Measurements from ENCODE around the gene CYP26B1.
A peak's percentile ranks its signal among the peaks of the same experiment; 100 is the strongest.
"Not testable (repeated sequence)": the region's sequence is repeated elsewhere in the genome, so short reads cannot be mapped to it uniquely, and the experiment has no call there.

Gene CYP26B1

DNA sequence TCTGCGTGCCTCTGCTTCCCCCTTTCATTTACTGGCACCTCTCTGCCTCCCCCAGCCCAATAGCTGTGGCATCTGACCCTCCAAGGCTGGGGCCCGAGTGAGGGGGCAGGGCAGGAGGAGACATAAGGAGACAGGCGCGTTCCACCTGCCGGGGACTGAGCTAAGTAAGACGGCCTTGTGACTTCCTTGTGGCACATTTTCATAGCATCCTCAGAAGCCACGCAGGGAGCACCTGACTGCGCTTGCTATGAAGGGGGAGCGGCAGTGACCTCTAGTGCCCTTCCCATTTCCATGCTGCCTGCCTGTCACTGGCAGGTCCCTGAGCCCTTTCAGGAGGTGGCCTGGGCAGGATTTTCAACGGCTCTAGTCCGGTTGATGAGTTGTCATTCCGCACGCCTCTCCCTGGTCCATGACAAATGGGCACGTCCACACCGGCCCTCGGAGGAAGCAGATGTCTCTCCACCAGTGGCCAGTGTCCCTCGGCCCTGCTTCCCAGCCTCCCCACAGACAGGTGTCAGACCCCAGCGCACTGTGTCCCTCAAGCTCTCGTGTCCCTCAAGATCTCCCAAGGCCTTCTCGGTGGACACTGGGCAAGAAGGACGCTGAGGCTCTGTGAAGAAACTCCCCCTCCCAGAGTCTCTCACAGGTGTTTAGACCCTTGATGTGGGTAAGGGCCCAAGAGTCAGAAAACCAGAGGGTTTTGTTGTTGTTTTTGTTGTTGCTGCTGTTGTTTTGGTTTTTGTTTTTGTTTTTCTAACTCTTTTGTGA lies 42.7 kb downstream of the CYP26B1 start:
- DNase-seq: no peak

DNA sequence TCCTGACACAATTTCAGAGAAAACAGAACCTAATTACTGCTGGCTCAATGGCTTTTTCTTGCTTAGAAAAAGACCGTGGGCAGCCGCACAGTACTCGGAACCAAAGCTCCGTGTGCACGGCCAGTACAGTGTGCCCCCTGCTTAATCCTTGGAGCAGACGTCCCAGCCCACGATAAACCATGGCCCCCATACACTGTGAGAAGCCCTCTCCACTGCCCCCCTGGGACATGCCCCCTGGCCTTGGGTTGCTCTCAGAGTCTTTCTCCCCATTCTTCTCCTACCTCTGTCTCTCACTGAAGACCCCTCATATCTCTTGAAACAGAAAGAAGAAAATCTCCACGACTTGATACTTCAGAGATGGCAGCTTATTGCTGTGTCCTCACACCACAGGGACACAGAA lies 44.0 kb downstream of the CYP26B1 start:
- DNase-seq: no peak

DNA sequence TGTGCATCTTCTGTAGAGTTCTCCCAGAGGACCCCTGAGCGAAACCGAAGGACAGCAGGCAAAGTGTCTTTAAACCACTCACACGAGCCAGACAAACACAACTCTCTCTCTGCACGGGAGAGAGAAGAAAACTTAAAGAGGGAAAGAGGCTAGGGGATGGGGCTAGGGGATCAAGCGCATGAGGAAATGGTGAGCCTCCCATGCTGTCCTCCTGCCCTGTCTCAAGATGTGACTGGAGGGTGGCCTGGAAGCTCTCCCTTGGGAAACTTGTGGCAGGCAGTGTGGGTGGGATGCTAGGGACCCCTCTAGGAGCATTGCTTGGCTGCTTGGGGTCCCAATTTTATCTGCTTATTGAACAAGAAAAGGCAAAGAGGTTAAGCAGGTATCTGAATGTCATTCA lies 44.5 kb downstream of the CYP26B1 start:
- DNase-seq: no peak

DNA sequence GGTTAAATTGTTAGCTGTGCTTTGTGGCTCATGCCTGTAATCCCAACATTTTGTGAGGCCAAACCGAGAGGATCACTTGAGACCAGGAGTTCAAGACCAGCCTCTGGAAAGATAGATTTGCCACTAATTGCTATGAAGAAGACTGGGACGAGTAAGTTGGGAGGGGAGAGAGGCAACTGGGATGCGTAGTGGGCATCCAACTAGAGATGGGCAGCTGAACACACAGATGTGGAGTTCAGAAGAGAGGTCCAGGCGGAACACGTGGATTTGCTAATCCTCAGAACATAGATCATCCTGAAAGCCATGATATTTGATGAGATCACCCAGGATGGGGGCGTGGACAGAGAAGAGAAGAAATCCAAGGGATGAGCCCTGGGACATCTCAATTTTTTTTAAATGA lies 48.7 kb downstream of the CYP26B1 start:
- no peak for DNase-seq

DNA sequence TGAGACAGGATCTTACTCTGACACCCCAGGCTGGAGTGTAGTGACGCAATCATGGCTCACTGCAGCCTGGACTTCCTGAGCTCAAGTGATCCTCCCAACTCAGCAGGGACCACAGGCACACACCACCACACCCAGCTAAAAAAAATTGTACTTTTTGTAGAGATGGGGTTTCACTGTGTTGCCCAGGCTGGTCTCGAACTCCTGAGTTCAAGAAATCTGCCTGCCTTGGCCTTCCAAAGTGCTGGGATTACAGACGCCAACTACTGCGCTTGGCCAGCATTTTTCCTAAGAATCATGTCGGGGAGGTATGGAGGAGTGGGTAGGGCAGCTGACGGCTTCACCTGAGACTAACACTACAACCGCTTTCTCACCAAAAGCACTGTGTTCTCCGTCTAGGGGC lies 50.4 kb downstream of the CYP26B1 start:
- DNase-seq: no peak

DNA sequence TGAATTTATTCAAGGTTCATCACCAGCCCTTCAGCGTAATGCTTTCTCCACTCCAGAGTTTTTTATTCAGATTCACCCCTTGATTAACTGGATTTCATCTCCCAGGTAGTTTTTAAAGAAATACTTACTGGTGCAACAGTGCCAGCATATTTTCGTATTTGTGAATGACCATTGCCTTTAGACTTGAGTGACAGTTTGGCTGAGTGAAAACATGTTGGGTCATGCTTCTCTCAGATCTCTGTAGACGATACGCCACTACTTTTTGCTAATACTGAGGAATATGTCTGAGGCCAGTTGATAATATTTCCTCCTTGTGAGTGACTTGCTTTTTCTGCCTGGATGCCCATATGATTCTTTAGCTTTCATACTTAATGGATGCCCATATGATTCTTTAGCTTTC lies 51.5 kb downstream of the CYP26B1 start:
- DNase-seq: no peak

DNA sequence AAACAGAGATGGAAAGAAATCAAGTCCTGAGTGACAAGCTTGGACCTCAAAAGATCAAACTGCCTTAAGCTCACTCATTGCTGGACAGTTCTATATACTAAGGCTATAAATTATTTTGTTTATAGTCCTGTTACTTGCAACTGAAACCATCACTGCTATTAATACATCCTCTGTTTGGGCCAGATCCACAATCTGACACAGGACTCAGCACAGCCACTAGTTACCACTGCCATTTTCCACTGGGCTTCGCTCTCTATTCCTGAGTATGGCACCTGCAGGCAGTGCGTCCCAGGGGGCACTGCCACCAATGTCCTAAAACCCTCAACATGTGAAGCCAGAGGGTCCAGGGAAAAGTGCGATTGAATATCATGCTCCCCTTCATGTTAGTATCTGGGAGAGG lies 52.3 kb downstream of the CYP26B1 start:
- DNase-seq: no peak

DNA sequence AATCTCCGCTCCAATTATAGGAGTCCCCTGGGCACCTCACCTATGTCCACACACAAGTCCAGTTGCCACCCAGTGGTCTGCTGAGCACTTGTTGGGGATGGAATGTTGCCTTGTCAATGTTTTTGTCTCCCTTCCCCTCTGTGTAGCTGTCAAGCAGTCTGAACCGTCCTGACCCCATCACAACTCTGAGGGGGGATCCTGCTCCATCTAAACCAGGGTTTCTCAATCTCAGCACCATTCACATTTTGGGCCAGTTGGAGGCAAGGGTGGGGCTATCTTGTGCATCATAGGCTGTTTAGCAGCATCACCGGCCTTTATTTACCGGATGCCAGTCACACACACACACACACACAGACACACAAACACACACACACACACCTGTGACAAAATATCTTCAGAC lies 53.0 kb downstream of the CYP26B1 start:
- DNase-seq: no peak

DNA sequence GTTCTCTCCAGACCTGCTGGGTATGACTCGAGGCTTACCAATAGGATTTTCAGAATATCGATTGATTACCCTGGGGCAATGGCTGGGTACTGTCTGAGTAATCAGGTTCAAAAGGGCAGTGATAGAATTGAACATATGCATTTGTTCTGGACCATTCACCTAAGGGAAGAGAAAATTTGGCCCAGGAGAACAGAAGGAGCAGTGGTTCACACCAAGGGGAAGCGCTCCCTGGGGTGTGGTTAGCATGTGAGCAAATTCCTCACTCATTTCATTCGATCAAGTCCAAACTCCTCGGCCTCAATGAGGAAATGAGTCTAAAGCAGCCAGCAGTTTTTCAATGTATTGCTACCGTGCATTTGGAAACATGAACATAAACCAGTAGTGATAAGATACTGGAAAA lies 55.6 kb downstream of the CYP26B1 start:
- peak; percentile 70 for DNase-seq

DNA sequence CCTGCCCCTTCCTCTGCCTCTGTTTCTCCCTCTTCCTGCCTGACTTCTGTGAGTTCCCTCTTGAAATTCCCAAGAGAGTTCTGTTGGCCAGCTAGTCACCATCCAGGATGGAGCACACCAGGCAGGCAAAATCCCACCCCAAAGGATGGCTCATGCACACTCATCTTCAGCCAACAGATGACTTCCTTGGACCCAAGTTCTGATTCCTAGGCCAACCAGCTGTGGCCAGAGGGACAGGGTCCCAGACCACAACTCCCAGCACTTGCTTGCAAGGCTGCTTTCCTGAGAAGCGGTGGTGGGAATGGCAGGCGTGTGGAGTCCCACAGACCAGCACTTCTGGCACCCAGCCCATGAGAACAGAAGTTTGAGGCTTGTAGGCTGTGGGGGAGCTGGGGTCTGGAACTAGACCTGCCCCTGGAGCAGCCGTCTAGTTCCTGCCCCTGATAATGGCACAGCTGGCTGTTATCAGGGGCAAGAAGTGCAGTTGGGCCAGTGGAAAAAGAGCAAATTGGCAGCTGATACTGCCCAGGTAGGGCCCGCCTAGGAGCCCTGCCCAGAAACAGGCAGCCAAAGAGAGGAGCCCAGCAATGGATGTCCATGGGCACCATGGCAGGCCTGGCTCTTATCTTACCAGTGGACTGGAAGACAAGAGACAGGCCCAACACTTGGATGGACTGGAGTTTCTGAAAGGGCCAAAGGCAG lies 56.7 kb downstream of the CYP26B1 start:
- no peak for DNase-seq

DNA sequence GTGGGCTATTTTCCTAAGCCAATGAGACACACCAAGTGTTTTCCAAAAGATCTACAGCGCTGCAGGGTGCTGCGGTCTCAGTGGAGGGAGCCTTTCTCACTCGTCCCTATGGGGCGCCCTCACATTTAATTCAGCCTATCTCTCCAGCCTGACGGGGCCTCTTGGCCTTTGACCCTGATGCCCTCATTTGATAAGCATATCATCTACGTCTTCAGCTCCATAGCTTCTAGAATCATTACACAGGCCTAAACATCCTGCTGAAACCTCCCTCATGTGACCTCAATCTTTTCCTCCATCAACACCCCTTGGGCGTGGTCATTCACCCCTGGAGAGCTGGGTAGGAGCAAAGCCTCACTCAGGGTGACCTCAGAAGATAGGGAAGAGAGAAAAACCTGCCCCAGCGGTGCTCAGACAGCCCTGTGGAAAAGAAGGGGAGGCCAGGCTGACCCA lies 57.4 kb downstream of the CYP26B1 start:
- DNase-seq: no peak

DNA sequence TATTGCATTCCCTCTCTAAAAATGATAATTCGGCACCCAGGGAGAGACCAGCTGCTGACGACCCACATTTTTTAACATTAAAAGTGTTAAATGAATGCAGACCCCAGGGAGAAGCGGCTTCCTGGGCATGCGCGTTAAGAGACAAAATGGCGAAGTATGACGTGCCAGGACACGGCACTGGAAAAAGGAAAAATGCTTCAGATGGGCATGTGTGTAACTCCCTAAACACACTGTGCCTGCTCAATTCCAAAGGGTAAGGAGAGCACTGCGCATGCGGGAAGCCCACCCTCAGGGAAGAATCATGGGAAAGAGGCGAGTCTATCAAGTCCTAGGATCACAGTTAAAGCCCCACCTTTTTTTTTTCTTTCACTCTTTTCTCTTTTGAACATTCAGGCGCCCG lies 58.1 kb downstream of the CYP26B1 start:
- no peak for DNase-seq

DNA sequence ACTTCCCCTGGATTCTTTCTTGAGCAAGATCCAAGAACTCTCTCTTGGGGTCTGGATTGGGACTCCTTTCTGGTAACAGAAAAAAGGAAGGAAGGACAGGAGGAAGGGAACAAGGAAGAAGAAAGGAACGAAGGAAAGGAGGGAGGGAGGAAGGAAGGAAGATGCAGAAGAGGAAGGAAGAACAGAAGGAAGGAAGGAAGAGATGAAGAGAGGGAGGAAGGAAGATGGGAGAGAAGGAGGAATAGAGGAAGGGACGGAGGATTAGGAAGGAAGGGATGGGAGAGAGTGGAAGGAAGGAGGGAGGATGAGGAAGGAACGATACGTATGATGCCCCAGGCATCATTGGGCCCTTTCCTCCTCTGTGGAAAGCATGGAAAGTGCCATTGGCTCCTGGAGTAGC lies 58.6 kb downstream of the CYP26B1 start:
- no peak for DNase-seq

DNA sequence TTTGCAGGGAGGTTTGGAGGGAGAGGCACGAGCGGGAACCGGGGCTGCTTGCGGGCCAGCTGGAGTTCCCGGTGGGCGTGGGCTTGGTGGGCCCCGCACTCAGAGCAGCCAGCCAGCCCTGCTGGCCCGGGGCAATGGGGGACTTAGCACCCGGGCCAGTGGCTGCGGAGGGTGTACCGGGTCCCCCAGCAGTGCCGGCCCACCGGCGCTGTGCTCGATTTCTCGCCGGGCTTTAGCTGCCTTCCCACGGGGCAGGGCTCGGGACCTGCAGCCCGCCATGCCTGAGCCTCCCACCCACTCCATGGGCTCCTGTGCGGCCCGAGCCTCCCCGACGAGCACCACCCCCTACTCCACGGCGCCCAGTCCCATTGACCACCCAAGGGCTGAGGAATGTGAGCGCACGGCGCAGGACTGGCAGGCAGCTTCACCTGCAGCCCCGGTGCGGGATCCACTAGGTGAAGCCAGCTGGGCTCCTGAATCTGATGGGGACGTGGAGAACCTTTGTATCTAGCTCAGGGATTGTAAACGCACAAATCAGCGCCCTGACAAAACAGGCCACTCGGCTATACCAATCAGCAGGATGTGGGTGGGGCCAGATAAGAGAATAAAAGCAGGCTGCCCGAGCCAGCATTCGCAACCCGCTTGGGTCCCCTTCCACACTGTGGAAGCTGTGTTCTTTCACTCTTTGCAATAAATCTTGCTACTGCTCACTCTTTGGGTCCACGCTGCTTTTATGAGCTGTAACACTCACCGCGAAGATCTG lies 60.6 kb downstream of the CYP26B1 start:
- DNase-seq: not testable (repeated sequence)

DNA sequence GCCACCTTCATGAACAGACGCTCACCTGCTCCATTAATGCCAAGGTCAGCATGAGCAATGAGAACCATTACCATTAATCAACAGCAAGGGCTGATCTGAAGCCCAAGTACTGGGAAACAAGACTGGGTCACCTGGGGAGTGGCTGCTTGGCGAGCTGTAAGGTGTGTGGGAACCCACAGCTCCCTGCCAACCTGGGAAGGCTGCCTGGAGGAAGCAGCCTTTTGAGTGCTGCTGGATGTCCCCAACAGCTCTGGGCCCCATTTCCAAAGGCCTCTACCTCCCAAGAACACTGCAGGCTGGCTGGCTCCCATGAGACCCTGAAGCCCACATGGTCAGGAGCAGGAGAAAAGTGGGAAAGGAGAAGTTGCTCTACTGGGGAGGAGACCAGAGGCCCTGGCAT lies 62.1 kb downstream of the CYP26B1 start:
- DNase-seq: no peak

DNA sequence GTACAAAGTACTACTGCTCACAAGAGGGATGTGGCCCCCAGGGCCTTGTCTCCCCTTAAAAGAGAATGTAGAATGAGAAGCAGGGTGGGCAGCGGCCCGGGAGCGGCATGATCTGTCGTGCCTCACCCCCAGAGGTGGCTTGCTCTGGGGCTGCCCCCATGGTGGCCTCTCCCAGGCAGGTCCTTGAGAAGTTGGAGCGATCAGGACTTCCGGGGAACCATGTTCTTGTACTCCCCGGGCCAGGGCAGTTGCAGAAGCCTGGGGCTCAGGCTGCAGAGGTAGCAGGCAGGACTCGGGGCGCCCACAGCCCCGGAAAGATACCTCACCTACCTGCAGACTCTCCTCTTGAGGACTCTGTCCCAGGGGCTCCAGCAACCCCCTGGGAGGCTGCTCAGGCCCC lies 62.6 kb downstream of the CYP26B1 start:
- DNase-seq: no peak

DNA sequence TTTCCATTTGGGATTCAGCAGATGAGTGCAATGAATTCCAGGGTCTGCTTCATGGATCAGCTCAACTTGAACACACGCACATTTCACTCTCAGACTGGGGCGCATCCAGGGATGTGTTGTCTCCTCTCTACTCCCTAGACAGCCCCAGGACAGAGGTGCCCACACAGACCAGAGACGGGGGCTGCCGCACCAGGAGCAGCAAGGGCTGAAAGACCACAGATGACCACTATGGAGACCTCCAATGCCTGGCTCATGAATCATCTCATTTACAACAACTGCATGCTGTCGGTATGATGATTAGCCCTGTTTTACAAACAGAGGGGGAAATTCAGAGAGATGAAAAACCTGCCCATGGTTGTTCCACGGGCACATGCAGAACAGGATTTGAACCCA lies 63.1 kb downstream of the CYP26B1 start:
- no peak for DNase-seq

DNA sequence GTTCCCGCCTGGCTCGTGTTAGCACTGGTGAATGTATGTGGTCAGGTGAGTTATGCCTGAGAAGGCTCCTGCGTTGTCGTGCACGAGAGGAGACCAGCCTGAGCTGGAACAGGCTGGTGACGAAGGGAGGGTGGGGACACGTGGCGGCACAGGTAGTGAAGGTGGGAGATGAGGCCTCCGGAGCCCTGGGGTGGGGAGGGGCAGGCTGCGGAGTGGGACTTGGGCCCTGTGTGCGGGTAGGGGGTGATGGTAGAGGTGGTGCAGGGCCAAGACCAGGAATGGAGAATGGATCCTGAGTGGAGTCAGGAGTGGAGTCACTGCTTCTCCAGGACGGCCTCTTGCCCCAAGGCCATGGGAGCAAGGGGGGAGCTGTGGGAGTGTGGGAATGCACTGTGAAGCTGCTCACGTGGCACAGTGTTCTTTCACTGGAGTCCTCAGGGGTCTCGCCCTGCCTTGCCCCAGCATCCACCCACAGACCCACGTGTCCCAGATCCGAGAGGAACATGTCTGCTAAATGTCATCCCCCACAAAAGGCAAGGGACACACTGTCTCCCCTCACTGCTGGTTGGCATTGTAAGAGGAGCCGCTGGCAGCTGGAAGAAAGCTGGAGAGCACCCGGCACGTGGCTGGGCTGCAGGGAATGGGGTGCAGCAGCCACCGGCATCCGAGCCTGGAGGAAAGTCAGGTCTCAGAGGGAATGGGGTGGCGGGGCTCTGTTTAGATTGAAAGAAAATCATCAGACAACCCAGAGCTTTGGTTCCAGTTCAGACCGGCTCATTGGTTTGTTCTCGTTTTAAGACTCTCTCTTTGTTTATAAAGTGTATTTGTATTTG lies 63.7 kb downstream of the CYP26B1 start:
- DNase-seq: no peak

DNA sequence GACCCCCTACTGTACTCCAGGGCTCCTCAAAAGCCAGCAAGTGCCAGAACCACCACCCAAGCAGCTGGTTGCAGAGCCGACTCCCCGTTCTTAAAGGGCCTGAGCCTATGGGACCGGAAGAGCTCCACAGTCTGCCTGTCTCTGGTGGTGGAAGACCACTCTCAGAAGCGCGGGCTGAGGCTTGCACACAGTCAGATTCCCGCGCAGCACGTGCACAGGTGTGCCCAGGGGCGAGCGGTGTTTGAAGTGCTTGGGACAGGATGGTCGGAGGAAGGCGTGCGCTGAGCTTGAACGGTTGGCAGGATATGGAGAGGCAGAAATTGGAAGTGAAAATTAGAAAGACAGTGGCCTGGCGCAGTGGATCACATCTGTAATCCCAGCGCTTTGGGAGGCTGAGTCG lies 64.8 kb downstream of the CYP26B1 start:
- no peak for DNase-seq

DNA sequence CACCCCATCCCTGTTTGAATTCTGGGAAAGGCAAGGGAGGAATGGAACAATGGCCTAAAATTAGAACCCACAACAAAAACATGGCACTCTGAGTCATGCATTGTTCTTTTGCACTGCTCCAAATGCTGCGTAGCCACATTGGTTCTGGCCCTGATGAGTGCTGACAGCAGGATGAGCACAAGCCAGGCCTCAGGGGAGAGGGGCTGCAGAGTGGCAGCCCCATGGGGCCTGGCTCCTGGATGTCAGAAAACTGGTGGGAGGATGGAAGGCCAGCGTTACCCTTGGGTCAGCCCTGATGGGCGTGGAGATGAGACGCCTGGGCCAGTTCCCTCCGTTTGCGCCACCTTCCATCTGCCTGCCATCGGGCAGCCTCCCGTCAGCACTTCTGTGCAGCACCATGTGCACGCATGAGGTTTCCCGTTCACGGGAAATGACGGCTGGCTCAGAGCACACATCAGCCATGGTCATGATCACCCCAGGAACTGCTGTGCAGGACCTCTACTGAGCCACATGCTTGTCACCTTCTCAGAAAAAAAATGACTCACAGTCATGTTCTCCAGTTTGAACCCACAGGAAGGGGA lies 65.6 kb downstream of the CYP26B1 start:
- DNase-seq: no peak

DNA sequence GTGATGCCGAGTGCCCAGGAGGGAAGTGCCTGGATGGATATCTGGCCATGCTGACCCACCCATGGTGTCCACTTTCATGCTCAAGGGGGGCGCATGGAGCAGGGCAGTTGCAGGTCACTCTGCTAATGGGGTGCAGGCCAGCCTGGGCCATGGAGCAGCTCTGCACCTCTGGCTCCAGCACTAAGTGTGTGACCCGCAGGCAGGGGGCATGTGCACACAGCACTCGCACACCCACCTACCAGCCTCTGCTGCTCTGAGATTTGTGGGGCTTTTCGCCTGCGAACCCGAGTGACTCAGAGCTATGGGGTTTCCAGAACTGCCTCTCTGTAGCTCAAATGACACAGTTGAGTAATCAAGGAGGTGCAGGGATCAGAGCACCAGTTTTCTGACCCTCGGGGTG lies 66.2 kb downstream of the CYP26B1 start:
- DNase-seq: no peak

DNA sequence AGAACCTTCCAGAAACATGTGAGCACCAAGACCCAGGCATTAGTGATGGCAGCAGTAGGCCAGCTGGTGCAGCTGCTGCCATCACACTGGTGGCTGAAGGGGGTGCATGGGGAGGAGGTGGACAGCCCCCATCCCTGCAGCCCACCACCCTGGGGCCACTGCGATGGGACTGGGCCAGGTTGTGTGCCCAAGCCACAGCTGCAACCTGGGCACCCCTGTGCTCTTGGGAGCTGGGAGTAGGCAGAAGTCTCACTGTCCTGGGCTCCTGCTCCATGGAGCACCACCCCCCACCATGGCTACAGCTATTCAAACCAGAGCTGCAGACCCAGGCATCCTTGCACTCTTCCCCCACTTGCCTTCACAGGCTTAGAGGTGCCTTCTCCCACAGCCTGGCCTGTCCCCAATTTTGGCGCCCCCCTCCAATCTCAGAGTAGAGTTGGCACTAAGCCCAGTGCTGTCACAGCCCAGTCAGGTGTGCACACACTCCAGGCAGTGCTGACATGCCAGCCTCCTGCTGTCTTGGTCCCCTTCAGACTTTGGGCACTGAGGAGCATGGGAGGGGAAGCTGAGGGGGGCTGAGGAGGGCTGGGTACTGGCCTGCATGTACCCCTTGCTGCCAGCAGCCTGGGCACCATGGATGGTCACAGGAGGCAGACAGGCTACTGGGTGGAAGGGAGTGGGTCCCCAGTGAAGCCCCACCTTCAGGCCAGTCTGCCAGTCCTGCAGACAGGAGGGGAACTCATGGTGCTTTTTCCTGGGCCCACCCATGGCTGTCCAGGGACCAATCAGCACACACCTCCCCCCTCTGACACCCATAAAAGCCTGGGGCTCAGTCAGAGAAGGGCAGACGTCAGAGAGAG lies 67.1 kb downstream of the CYP26B1 start:
- no peak for DNase-seq

All from MV-4-11 (cell line).